UCSD-AML1 (cell line): Measurements from ENCODE around the gene CACNA1H.
"Not testable (repeated sequence)": the region's sequence is repeated elsewhere in the genome, so short reads cannot be mapped to it uniquely, and the experiment has no call there.

Source experiments
- DNase-seq: peaks from one replicate; lab custom pipeline; 2025; ENCODE audit not compliant: unreplicated experiment; lab: John Stamatoyannopoulos, UW

The CACNA1H gene

DNA sequence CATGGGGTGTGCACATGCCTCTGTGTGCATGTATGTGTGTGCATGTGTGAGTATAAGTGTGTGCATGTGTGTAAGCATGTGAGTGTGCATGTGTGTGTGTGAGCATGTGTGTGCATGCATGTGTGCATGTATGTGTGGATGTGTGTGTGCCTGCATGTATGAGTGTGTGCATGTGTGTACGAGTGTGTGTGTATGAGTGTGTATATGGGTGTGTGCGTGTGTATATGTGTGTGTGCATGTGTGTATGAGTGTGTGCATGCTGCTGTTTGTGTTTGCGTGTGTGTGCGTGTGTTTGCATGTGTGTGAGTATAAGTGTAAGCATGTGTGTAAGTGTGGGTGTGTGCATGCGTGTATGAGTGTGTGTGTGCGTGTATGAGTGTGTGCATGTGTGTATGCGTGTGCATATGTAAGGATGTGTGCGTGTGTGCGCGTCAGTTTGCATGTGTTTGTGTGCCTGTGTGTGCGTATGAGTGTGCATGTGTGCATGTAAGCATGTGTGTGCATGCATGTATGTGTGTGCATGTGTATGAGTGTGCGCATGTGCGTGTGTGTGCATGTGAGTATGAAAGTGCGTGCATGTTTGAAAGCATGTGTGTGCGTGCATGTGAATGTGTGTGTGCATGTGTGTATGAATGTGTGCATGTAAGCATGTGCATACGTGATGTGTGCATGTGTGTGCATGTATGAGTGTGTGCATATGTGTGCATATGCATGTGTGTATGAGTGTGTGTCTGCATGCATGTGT lies 111.6 kb downstream of the CACNA1H start:
- no peak for DNase-seq

DNA sequence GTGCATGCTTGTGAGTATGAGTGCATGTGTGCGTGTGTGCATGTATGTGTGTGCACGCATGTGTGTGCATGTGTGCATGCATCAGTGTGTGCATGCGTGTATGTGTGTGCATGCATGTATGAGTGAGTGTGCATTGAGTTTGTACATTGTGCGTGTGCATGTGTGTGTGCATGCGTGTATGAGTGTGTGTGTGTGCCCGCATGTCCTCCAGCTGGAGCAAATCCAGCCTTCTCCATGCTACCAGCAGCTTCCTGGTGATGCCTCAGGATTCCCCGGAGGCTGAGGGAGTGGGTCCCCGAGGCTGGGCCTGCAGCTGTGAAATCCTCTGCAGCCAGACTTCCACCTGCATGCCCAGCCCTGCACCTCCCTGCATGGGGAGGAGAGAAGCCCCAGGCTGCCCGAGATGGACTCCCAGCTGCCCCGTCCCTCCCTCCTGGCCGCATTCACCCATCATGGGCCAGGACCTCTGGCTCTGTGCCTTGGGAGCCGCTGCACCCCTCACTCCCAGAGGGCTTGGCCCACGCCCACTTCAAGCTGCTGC lies 112.3 kb downstream of the CACNA1H start:
- no peak for DNase-seq

DNA sequence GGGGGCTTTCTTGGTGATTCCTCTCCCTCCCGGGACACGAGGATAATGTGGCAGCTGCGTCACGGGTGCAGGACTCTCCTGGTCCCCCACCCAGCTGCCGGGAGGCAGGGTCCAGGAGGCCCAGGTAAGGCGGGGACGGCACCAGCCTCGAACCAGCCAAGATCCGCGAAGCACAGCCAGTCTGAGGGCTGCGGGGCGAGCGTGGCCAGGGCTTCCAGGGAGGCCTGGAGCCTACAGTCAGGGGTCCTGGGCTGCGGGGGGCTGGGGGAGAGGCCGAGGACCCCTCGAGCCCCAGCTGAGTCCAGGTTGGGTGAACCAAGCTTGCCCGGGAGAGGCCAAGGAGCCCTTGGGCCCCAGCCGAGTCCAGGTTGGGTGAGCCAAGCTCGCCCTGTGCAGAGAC lies 112.9 kb downstream of the CACNA1H start:
- DNase-seq: no peak

DNA sequence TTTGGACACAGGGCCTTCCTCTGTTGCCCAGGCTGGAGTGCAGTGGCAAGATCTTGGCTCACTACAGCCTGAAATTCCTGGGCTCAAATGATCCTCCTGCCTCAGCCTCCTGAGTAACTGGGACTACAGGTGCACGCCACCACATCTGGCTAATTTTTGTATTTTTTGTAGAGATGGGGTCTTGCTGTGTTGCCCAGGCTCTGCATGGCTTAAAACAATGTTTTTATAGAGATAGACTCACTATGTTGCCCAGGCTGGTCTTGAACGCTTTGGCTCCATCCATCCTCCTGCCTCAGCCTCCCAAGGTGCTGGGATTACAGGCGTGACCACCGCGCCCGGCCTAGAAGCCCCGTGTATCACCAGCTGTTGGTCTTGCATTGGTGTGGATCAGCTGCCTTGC lies 116.5 kb downstream of the CACNA1H start:
- DNase-seq: not testable (repeated sequence)

DNA sequence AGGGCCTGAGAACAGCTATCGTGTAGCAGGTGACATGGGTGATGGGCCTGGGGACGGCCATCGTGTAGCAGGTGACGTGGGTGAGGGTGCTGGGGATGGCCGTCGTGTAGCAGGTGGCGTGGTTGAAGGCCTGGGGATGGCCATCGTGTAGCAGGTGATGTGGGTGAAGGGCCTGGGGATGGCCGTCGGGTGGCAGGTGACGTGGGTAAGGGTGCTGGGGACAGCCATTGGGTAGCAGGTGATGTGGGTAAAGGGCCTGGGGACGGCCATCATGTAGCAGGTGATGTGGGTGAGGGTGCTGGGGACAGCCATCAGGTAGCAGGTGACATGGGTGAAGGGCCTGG lies 118.4 kb downstream of the CACNA1H start:
- no peak for DNase-seq
